ENCODE results near the gene PSMD14. TPM values are rescaled to one million over a fixed set of nuclear protein-coding genes. Genes with fewer than 3 reads are reported as not detected.

Gene PSMD14
- total RNA-seq, 1 experiment from 2014 or later: 206 TPM

GRCh38 chr2:161374446-161374845 is 66.2 kb downstream of the PSMD14 start:
- no peak for DNase-seq (ENCODE audit: extremely low read depth, low read depth)

GRCh38 chr2:161379740-161380139 is 71.5 kb downstream of the PSMD14 start:
- DNase-seq (ENCODE audit: extremely low read depth, low read depth): no peak

- DNase-seq (ENCODE audit: extremely low read depth, low read depth): no peak
Observed at GRCh38 chr2:161381546-161381945, 73.3 kb downstream of the PSMD14 start.

- peak; percentile 43 for DNase-seq (ENCODE audit: extremely low read depth, low read depth)
Observed at GRCh38 chr2:161382747-161383146, 74.5 kb downstream of the PSMD14 start.

- DNase-seq (ENCODE audit: extremely low read depth, low read depth): no peak
Observed at GRCh38 chr2:161384864-161385263, 76.6 kb downstream of the PSMD14 start.

GRCh38 chr2:161386228-161386824 is 78.1 kb downstream of the PSMD14 start:
- no peak for DNase-seq (ENCODE audit: extremely low read depth, low read depth)

- DNase-seq (ENCODE audit: extremely low read depth, low read depth): no peak
Observed at GRCh38 chr2:161388146-161388779, 80.0 kb downstream of the PSMD14 start.

- DNase-seq (ENCODE audit: extremely low read depth, low read depth): no peak
Observed at GRCh38 chr2:161391737-161392506, 83.7 kb downstream of the PSMD14 start.

GRCh38 chr2:161400076-161400475 is 91.9 kb downstream of the PSMD14 start:
- no peak for DNase-seq (ENCODE audit: extremely low read depth, low read depth)

- DNase-seq (ENCODE audit: extremely low read depth, low read depth): no peak
Observed at GRCh38 chr2:161402297-161402696, 94.1 kb downstream of the PSMD14 start.

- no peak for DNase-seq (ENCODE audit: extremely low read depth, low read depth)
Observed at GRCh38 chr2:161406316-161406715, 98.1 kb downstream of the PSMD14 start.

- DNase-seq (ENCODE audit: extremely low read depth, low read depth): no peak
Observed at GRCh38 chr2:161407597-161407996, 99.4 kb downstream of the PSMD14 start.

GRCh38 chr2:161409308-161409907 is 101.2 kb downstream of the PSMD14 start:
- DNase-seq (ENCODE audit: extremely low read depth, low read depth): no peak

- DNase-seq (ENCODE audit: extremely low read depth, low read depth): no peak
Observed at GRCh38 chr2:161412346-161412745, 104.1 kb downstream of the PSMD14 start.

GRCh38 chr2:161414042-161415033 is 106.1 kb downstream of the PSMD14 start:
- DNase-seq (ENCODE audit: extremely low read depth, low read depth): peak; percentile 22

GRCh38 chr2:161415034-161415986 is 107.1 kb downstream of the PSMD14 start:
- DNase-seq (ENCODE audit: extremely low read depth, low read depth): no peak

- DNase-seq (ENCODE audit: extremely low read depth, low read depth): no peak
Observed at GRCh38 chr2:161415987-161416707, 107.9 kb downstream of the PSMD14 start, which contains the start of gene TBR1. TBR1 (plus strand) TSS chr2:161416297; CDS start chr2:161416411, 114 bp downstream.

GRCh38 chr2:161416708-161417437 is 108.6 kb downstream of the PSMD14 start:
- no peak for DNase-seq (ENCODE audit: extremely low read depth, low read depth)

All from NCI-H460 (cell line).